Measurements from ENCODE around the gene PRDM4. TPM values are rescaled to one million over a fixed set of nuclear protein-coding genes. Genes with fewer than 3 reads are reported as not detected.

The PRDM4 gene
- total RNA-seq, 2 experiments from 2014 or later = 40.2 to 44.0 TPM

- H3K9me3 ChIP-seq (ENCODE audit: control insufficient read depth in 1 of 2, insufficient read depth in 1 of 2, low read length in 2 of 2) = no peaks in the 10 kb centered on the region
- H3K27me3 Mint-ChIP-seq = peaks cover 71% of the 10 kb centered on the region
- H3K36me3 ChIP-seq (ENCODE audit: insufficient read depth, low read length) = no peaks in the 10 kb centered on the region
- peaks cover 41 to 67% of the 10 kb centered on the region in 2 experiments for H3K27me3 ChIP-seq (ENCODE audit: control insufficient read depth in 1 of 2, insufficient read depth in 2 of 2, low read length in 2 of 2)
- H3K4me1 ChIP-seq (ENCODE audit: insufficient read depth, low read length) = peaks cover 13% of the 10 kb centered on the region
- TF ChIP-seq CTCF (IDR thresholded peaks at IDR 0.05) = no peak
- no peak within 1 kb of the TSS for H3K27ac ChIP-seq (ENCODE audit: low read depth in 1 of 2, low read length in 2 of 2)
- intact Hi-C loops (cut with DNase I, micrococcal nuclease) = no loop called here
- H3K27ac Mint-ChIP-seq = no peak within 1 kb of the TSS
- H3K4me3 ChIP-seq (ENCODE audit: low read length) = no peak within 1 kb of the TSS
- no peaks in the 10 kb centered on the region for H3K36me3 Mint-ChIP-seq (ENCODE audit: low read depth)
- no peak within 1 kb of the TSS for H3K4me3 Mint-ChIP-seq
- CTCF ChIA-PET = no interaction called here
- no peak for DNase-seq
- no peak for ATAC-seq (ENCODE audit: poor library complexity)
- no peaks in the 10 kb centered on the region for H3K9me3 Mint-ChIP-seq
- POLR2A ChIA-PET = no interaction called here
- peaks cover 14% of the 10 kb centered on the region for H3K4me1 Mint-ChIP-seq (ENCODE audit: low read depth)
These were observed 13.6 kb upstream of the PRDM4 start, which contains the start of gene ASCL4 for GRCh38 chr12:107774349-107775029. Gene ASCL4 (plus strand): TSS chr12:107774704. CDS start chr12:107775219, 515 bp downstream.

- Mint-ChIP-seq H3K4me3 (no peak overlapping the region), H3K9me3 (no peaks in the 10 kb centered on the region), H3K4me1 (ENCODE audit: low read depth) (no peaks in the 10 kb centered on the region), H3K27ac (no peak overlapping the region), H3K36me3 (ENCODE audit: low read depth) (no peaks in the 10 kb centered on the region), H3K27me3 (peaks cover 13% of the 10 kb centered on the region)
- ATAC-seq (ENCODE audit: poor library complexity) (no peak), DNase-seq (no peak)
- Histone ChIP-seq H3K27ac (ENCODE audit: low read depth in 1 of 2, low read length in 2 of 2) (no peak overlapping the region), H3K4me3 (ENCODE audit: low read length) (no peak overlapping the region), H3K9me3 (ENCODE audit: control insufficient read depth in 1 of 2, insufficient read depth in 1 of 2, low read length in 2 of 2) (peaks cover 0 to 4% of the 10 kb centered on the region in 2 experiments), H3K36me3 (ENCODE audit: insufficient read depth, low read length) (no peaks in the 10 kb centered on the region), H3K4me1 (ENCODE audit: insufficient read depth, low read length) (no peaks in the 10 kb centered on the region), H3K27me3 (ENCODE audit: control insufficient read depth in 1 of 2, insufficient read depth in 2 of 2, low read length in 2 of 2) (peaks cover 3 to 14% of the 10 kb centered on the region in 2 experiments)
- ChIA-PET POLR2A (no interaction called here), CTCF (no interaction called here)
- TF ChIP-seq CTCF (IDR thresholded peaks at IDR 0.05) = no peak
- intact Hi-C loops (cut with DNase I, micrococcal nuclease) = loop anchor here in 1 of 2 experiments (10.0 kb wide), 4 partner anchors 813 to 1707 kb away; partner anchors contain the start of genes KCTD10, TMEM263, UBE3B and USP30
These were observed 6.5 kb upstream of the PRDM4 start for GRCh38 chr12:107767466-107767865.

DNA sequence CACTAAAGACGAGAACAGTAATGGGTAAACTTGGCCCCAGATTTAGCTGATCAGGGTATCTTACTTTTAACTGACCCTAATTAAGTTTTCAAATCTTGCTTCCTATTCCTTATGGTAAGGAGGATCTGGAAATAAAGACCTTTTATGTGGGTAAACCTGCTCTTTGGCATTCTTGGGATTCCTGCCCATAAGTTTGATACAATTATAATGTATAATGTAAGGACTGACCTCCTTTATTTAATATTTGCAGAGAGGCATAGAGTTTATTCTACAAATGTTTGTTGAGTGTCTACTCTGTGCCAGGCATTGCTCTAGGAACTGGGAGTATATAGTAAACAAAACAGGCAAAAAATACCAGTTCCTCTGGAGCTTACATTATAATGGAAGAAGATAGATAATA is 4.4 kb upstream of the PRDM4 start:
- POLR2A ChIA-PET = no interaction called here
- CTCF ChIA-PET = no interaction called here
- Mint-ChIP-seq H3K9me3 (no peaks in the 10 kb centered on the region), H3K4me3 (no peak overlapping the region), H3K27ac (no peak overlapping the region), H3K27me3 (peaks cover 1% of the 10 kb centered on the region), H3K4me1 (ENCODE audit: low read depth) (peaks cover 10% of the 10 kb centered on the region), H3K36me3 (ENCODE audit: low read depth) (peaks cover under 1% of the 10 kb centered on the region)
- DNase-seq = no peak
- no peak for TF ChIP-seq CTCF (IDR thresholded peaks at IDR 0.05)
- no peak overlapping the region for H3K27ac ChIP-seq (ENCODE audit: low read depth in 1 of 2, low read length in 2 of 2)
- H3K27me3 ChIP-seq (ENCODE audit: control insufficient read depth in 1 of 2, insufficient read depth in 2 of 2, low read length in 2 of 2) = peaks cover 0 to 2% of the 10 kb centered on the region in 2 experiments
- intact Hi-C loops (cut with DNase I, micrococcal nuclease) = loop anchor here in 1 of 2 experiments (10.0 kb wide), 4 partner anchors 811 to 1709 kb away; partner anchors contain the start of genes KCTD10, TMEM263, UBE3B and USP30
- H3K4me3 ChIP-seq (ENCODE audit: low read length) = no peak overlapping the region
- ATAC-seq (ENCODE audit: poor library complexity) = no peak
- no peaks in the 10 kb centered on the region for H3K36me3 ChIP-seq (ENCODE audit: insufficient read depth, low read length)
- peaks cover 10% of the 10 kb centered on the region for H3K4me1 ChIP-seq (ENCODE audit: insufficient read depth, low read length)
- peaks cover 0 to 4% of the 10 kb centered on the region in 2 experiments for H3K9me3 ChIP-seq (ENCODE audit: control insufficient read depth in 1 of 2, insufficient read depth in 1 of 2, low read length in 2 of 2)
